Upper lobe of right lung (tissue), 1 donor: Measurements from ENCODE around the gene SMAD3. TPM values are rescaled to one million over a fixed set of nuclear protein-coding genes. Genes with fewer than 3 reads are reported as not detected.
A peak's percentile ranks its signal among the peaks of the same experiment; 100 is the strongest.

Source experiments
- ATAC-seq: fragments of 200-7000 bp; cut with Tn5 transposase; one replicate; pipeline ENCODE4 v1.9.1; 2020; ENCODE audit warnings: mild to moderate bottlenecking, moderate library complexity
- DNase-seq: peaks from one replicate; pipeline ENCODE4 v3.0.0-alpha.2; 2020
- H3K27ac ChIP-seq: fragments of 200-600 bp; one replicate; pipeline ENCODE4 v1.8.0; 2022
- H3K27me3 ChIP-seq: fragments of 200-600 bp; one replicate; pipeline ENCODE4 v1.8.0; 2022; ENCODE audit warnings: mild to moderate bottlenecking
- H3K36me3 ChIP-seq: fragments of 200-600 bp; one replicate; pipeline ENCODE4 v1.8.0; 2022
- H3K4me1 ChIP-seq: fragments of 200-600 bp; one replicate; pipeline ENCODE4 v1.8.0; 2022
- H3K4me3 ChIP-seq: fragments of 200-600 bp; one replicate; pipeline ENCODE4 v1.8.0; 2022; ENCODE audit warnings: mild to moderate bottlenecking
- H3K9me3 ChIP-seq: fragments of 200-600 bp; one replicate; pipeline ENCODE4 v1.8.0; 2022
- intact Hi-C: fragments of 100-400 bp; cut with DNase I; formaldehyde crosslinking; loops from one replicate; pipeline ENCODE4 v1.11.0; 2022
- total RNA-seq: library from RNA; stranded (reverse); fragmentation: NEBNext Ultra II Directional; extraction: Animal tissue kit (Norgen Biotek cat#: 25700); gene quantifications from one replicate; pipeline ENCODE4 v1.2.1, GENCODE V29; 2021
- TF ChIP-seq, protein P1 (sequence below): fragments of 200-600 bp; IDR thresholded peaks from one replicate; pipeline ENCODE4 v1.8.0; 2022; ENCODE audit warnings: antibody characterized with exemption
- donor health status: DM: no; HTN: yes; CAD: no; lungs with severe emphysema.

The SMAD3 gene
- total RNA-seq, 1 donor from 2014 or later = 31.6 TPM

DNA sequence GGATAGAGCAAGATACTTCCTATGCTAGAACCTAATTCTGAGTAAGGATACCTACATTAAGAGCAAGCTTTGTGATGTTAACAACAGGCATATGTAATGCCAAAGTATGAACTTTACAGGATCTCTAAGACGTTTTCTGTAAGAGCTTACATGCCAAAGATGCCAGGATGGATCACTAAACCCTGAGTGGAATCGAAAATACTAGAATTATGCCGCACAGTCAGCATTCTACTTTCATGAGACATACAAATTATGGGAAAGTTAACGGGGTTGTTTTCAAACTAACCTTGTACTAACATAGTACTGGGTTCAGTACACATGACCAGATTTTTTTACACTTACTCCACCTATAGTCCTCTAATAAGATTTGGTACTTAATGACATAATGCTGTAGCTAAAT lies 134.0 kb downstream of the SMAD3 start:
- Histone ChIP-seq H3K36me3 (peaks cover 27% of the 10 kb centered on the region), H3K4me3 (no peak overlapping the region), H3K27me3 (no peaks in the 10 kb centered on the region), H3K9me3 (no peaks in the 10 kb centered on the region), H3K27ac (no peak overlapping the region), H3K4me1 (peaks cover 8% of the 10 kb centered on the region)
- TF ChIP-seq, protein P1, sequence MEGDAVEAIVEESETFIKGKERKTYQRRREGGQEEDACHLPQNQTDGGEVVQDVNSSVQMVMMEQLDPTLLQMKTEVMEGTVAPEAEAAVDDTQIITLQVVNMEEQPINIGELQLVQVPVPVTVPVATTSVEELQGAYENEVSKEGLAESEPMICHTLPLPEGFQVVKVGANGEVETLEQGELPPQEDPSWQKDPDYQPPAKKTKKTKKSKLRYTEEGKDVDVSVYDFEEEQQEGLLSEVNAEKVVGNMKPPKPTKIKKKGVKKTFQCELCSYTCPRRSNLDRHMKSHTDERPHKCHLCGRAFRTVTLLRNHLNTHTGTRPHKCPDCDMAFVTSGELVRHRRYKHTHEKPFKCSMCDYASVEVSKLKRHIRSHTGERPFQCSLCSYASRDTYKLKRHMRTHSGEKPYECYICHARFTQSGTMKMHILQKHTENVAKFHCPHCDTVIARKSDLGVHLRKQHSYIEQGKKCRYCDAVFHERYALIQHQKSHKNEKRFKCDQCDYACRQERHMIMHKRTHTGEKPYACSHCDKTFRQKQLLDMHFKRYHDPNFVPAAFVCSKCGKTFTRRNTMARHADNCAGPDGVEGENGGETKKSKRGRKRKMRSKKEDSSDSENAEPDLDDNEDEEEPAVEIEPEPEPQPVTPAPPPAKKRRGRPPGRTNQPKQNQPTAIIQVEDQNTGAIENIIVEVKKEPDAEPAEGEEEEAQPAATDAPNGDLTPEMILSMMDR = no peak
- intact Hi-C loops = no loop called here
- ATAC-seq (no peak), DNase-seq (no peak)

DNA sequence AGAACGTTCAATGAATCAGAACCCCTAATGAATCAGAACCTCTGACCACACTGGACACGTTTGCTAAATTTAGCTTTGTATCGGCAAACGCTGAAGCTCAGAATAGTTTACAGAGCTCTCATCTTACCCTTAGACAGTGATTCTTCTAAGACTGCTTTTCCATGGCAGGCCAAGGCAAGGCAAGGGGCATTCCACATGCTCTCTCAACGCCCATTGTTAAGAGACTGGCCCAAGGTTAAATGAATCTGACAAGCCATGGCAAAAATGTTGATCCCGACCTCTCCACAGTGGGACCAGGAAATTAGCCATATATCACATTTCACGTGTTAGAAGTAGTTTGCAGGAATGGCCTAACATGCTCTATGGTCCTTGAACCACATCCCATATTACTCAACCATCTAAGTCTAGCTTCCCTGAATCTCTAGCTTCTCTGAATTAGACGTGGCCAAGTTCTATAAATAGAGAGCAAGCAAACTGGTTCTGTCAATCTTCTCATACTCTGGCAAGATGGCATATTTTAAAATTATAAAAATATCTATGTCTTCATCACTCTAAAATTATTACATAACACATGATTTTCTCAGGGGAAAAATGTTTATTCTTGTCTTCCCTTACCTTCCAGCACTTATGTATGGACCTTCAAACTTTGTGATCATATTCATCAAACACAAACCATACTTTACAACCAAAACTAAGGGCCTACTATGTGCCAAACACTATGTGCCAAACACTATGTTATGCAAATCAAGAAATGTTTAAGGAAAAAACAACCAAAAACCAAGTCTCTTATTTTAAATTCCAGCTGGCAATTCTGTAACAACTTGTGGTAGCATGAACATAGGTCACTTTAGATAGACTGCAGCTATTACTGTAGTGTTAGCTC lies 134.7 kb downstream of the SMAD3 start:
- ATAC-seq (peak; percentile 24), DNase-seq (no peak)
- H3K4me1 ChIP-seq = peaks cover 8% of the 10 kb centered on the region
- intact Hi-C loops = no loop called here
- TF ChIP-seq, protein P1 = no peak
- no peak overlapping the region for H3K4me3 ChIP-seq
- H3K27ac ChIP-seq = no peak overlapping the region
- H3K9me3 ChIP-seq = no peaks in the 10 kb centered on the region
- H3K27me3 ChIP-seq = no peaks in the 10 kb centered on the region
- peaks cover 26% of the 10 kb centered on the region for H3K36me3 ChIP-seq

DNA sequence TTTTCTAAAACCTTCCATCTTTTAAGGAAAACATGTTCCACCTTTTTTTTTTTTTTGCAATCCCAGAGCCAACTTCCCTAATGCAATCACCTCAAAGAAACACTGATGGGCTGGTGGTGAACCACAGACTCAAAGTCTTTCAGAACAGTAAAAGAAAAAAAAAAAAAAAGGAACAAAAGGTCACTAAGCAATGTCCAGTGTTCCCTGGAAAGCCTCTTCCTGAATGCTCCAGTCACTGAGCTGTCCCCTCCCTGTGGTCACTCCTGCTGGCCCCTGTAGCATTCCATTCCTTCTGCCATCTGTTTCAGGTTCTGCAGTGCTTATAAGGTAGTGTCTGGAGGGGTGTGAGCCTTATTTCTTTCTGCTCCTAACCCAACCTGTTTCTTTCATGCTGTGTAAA lies 135.7 kb downstream of the SMAD3 start:
- intact Hi-C loops = no loop called here
- peak; percentile 51 for ATAC-seq
- no peak for DNase-seq
- peaks cover 29% of the 10 kb centered on the region for H3K36me3 ChIP-seq
- no peak overlapping the region for H3K4me3 ChIP-seq
- H3K27me3 ChIP-seq = no peaks in the 10 kb centered on the region
- peaks cover 8% of the 10 kb centered on the region for H3K4me1 ChIP-seq
- no peak overlapping the region for H3K27ac ChIP-seq
- TF ChIP-seq, protein P1 = no peak
- H3K9me3 ChIP-seq = no peaks in the 10 kb centered on the region

DNA sequence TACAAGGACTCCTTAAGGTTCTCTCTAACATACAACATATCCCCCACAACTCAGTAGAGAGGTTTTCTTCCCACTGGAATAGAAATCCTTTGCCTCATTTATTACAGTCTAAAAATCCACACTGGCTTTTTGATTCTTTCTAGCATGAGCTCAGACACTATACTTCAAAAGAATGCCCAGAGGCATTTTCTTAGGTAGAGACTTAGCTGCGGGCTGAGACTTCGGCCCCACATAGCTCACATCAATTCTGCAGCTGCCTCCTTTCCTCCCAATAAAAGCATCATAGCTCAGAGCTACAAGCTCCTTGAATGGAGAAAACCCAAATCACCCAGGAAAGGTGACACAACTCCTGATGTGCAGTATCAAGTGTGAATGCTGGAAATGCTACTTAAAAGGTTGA lies 136.7 kb downstream of the SMAD3 start:
- ATAC-seq = no peak
- H3K27ac ChIP-seq = no peak overlapping the region
- no peak overlapping the region for H3K4me3 ChIP-seq
- H3K27me3 ChIP-seq = no peaks in the 10 kb centered on the region
- H3K9me3 ChIP-seq = no peaks in the 10 kb centered on the region
- no peak for DNase-seq
- H3K36me3 ChIP-seq = peaks cover 34% of the 10 kb centered on the region
- peaks cover 8% of the 10 kb centered on the region for H3K4me1 ChIP-seq
- TF ChIP-seq, protein P1 = no peak
- intact Hi-C loops = no loop called here

DNA sequence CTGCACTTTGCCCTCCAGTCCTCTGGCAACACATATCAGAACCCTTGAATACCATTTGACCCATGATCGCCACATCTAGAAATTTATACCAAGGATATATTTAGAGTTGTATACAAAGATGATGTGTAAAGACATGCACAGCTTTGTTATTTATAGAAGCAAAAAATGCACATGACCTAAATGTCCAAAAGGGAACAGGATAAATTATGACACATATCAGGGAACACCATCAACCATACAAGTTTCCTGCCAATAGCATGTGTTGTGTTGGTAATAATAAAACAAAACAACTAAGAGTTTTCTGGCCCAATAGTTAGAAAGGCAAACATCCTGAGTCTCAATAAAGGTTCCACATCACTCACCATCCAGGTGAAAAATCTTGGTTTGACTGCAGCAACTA lies 137.6 kb downstream of the SMAD3 start:
- Histone ChIP-seq H3K27ac (no peak overlapping the region), H3K36me3 (peaks cover 41% of the 10 kb centered on the region), H3K9me3 (no peaks in the 10 kb centered on the region), H3K27me3 (no peaks in the 10 kb centered on the region), H3K4me1 (peaks cover 8% of the 10 kb centered on the region), H3K4me3 (no peak overlapping the region)
- TF ChIP-seq, protein P1 = no peak
- intact Hi-C loops = no loop called here
- ATAC-seq (no peak), DNase-seq (no peak)
